ENCODE results near the gene COLQ. TPM values are rescaled to one million over a fixed set of nuclear protein-coding genes. Genes with fewer than 3 reads are reported as not detected.
"Not testable (repeated sequence)": the region's sequence is repeated elsewhere in the genome, so short reads cannot be mapped to it uniquely, and the experiment has no call there.

The COLQ gene
- total RNA-seq, 1 donor from 2014 or later = 1.2 TPM

- H3K4me1 Mint-ChIP-seq = no peaks in the 10 kb centered on the region
- ChIA-PET POLR2A (no interaction called here), CTCF (no interaction called here)
- no peak overlapping the region for H3K4me3 Mint-ChIP-seq
- H3K36me3 Mint-ChIP-seq (ENCODE audit: low read depth) = no peaks in the 10 kb centered on the region
- H3K27me3 Mint-ChIP-seq = peaks cover 5% of the 10 kb centered on the region
- H3K27ac Mint-ChIP-seq = no peak overlapping the region
- H3K9me3 Mint-ChIP-seq = no peaks in the 10 kb centered on the region
- intact Hi-C loops (cut with micrococcal nuclease) = no loop called here
- DNase-seq (no peak), ATAC-seq (ENCODE audit: low read depth) (no peak)
- TF ChIP-seq CTCF (IDR thresholded peaks at IDR 0.05) = no peak
These were observed 34.5 kb downstream of the COLQ start for GRCh38 chr3:15486979-15487378.

- no peak overlapping the region for H3K4me3 Mint-ChIP-seq
- TF ChIP-seq CTCF (IDR thresholded peaks at IDR 0.05) = no peak
- POLR2A ChIA-PET = no interaction called here
- no peak overlapping the region for H3K27ac Mint-ChIP-seq
- intact Hi-C loops (cut with micrococcal nuclease) = no loop called here
- CTCF ChIA-PET = no interaction called here
- DNase-seq = no peak
- H3K36me3 Mint-ChIP-seq (ENCODE audit: low read depth) = no peaks in the 10 kb centered on the region
- no peaks in the 10 kb centered on the region for H3K9me3 Mint-ChIP-seq
- no peaks in the 10 kb centered on the region for H3K4me1 Mint-ChIP-seq
- ATAC-seq (ENCODE audit: low read depth) = no peak
- peaks cover 5% of the 10 kb centered on the region for H3K27me3 Mint-ChIP-seq
These were observed 35.5 kb downstream of the COLQ start for GRCh38 chr3:15486020-15486419.

GRCh38 chr3:15484551-15484950 lies 37.0 kb downstream of the COLQ start:
- H3K36me3 Mint-ChIP-seq (ENCODE audit: low read depth); H3K27me3 Mint-ChIP-seq; POLR2A ChIA-PET; H3K27ac Mint-ChIP-seq; H3K4me3 Mint-ChIP-seq; ATAC-seq (ENCODE audit: low read depth); DNase-seq; intact Hi-C loops (cut with micrococcal nuclease); H3K4me1 Mint-ChIP-seq; CTCF ChIA-PET; H3K9me3 Mint-ChIP-seq: not testable (repeated sequence)

GRCh38 chr3:15479400-15480224 lies 41.9 kb downstream of the COLQ start:
- DNase-seq (no peak), ATAC-seq (ENCODE audit: low read depth) (no peak)
- Mint-ChIP-seq H3K4me3 (no peak overlapping the region), H3K36me3 (ENCODE audit: low read depth) (no peaks in the 10 kb centered on the region), H3K27me3 (peaks cover 3% of the 10 kb centered on the region), H3K9me3 (no peaks in the 10 kb centered on the region), H3K27ac (no peak overlapping the region), H3K4me1 (no peaks in the 10 kb centered on the region)
- POLR2A ChIA-PET = no interaction called here
- intact Hi-C loops (cut with micrococcal nuclease) = no loop called here
- TF ChIP-seq CTCF (IDR thresholded peaks at IDR 0.05) = no peak
- CTCF ChIA-PET = interaction anchor here (0.7 kb wide), 1 partner anchor 165 kb away, joined by 3 read pairs; no protein-coding TSS in a partner anchor

- intact Hi-C loops (cut with micrococcal nuclease) = no loop called here
- ATAC-seq (ENCODE audit: low read depth) = no peak
- H3K36me3 Mint-ChIP-seq (ENCODE audit: low read depth) = no peaks in the 10 kb centered on the region
- ChIA-PET POLR2A (no interaction called here), CTCF (no interaction called here)
- H3K27me3 Mint-ChIP-seq = no peaks in the 10 kb centered on the region
- H3K9me3 Mint-ChIP-seq = no peaks in the 10 kb centered on the region
- H3K27ac Mint-ChIP-seq = no peak overlapping the region
- H3K4me3 Mint-ChIP-seq = no peak overlapping the region
- DNase-seq = no peak
- no peaks in the 10 kb centered on the region for H3K4me1 Mint-ChIP-seq
- TF ChIP-seq CTCF (IDR thresholded peaks at IDR 0.05) = no peak
These were observed 42.9 kb downstream of the COLQ start for GRCh38 chr3:15478640-15478979.

Measured in activated B cell treated with CpG ODN at 0.5 μM for 24 hours (primary cell).